ENCODE results near the gene CGB3.

The CGB3 gene

GRCh38 chr19:48988286-48988685 is 35.8 kb downstream of the CGB3 start:
- DNase-seq (ENCODE audit: low read depth) = no peak

GRCh38 chr19:48987323-48987722 is 36.8 kb downstream of the CGB3 start:
- no peak for DNase-seq (ENCODE audit: low read depth)

GRCh38 chr19:48986211-48986610 is 37.9 kb downstream of the CGB3 start:
- DNase-seq (ENCODE audit: low read depth) = no peak

GRCh38 chr19:48985711-48986110 is 38.4 kb downstream of the CGB3 start:
- no peak for DNase-seq (ENCODE audit: low read depth)

- no peak for DNase-seq (ENCODE audit: low read depth)
Measured at GRCh38 chr19:48982280-48982679, 41.9 kb downstream of the CGB3 start.

- no peak for DNase-seq (ENCODE audit: low read depth)
Measured at GRCh38 chr19:48977061-48977460, 47.1 kb downstream of the CGB3 start.

GRCh38 chr19:48975947-48976847 is 47.9 kb downstream of the CGB3 start:
- no peak for DNase-seq (ENCODE audit: low read depth)

Data from T follicular helper cell (primary cell).